ENCODE measurements around the gene FAM50A. TPM values are rescaled to one million over a fixed set of nuclear protein-coding genes. Genes with fewer than 3 reads are reported as not detected.

FAM50A gene
- total and polyA plus RNA-seq, 2 of the 4 experiments (the other 2 are of a cell fraction): 46.4 to 119 TPM

DNA sequence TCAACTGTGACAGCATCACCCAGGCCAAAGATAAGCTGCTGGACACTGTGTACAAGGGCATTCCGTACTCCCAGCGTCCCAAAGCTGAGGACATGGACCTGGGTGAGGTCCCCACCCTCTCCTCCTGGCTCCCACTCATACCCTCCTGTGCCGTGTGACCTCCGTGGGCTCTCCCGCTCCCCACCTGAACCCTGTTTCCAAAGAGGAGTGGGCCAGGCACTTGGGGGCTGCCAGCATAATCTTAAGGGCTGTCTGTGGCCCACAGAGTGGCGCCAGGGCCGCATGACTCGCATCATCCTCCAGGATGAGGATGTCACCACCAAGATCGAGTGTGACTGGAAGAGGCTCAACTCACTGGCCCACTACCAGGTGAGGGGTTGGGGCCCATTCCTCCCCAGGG lies 25.2 kb downstream of the FAM50A start:
- no peak overlapping the region for H2AK5ac ChIP-seq (ENCODE audit: low read depth, low read length)
- H3K4me3 ChIP-seq (ENCODE audit: insufficient read depth, low read depth, low read length): no peak overlapping the region
- H4K20me1 ChIP-seq (ENCODE audit: insufficient read depth, low read length): no peaks in the 10 kb centered on the region; the same call in 1 of the 2 replicates
- H2BK15ac ChIP-seq (ENCODE audit: low read depth, low read length): no peak overlapping the region
- no peak overlapping the region for H4K91ac ChIP-seq (ENCODE audit: insufficient read depth, low read depth, low read length)
- H4K8ac ChIP-seq (ENCODE audit: low read depth in 2 of 2, low read length in 2 of 2): no peak overlapping the region
- no TSS peak for BruUV-seq (replicated peaks)
- H3K27me3 ChIP-seq (ENCODE audit: control insufficient read depth, insufficient read depth, low read length): no peaks in the 10 kb centered on the region
- H2AFZ ChIP-seq (replicated peaks; ENCODE audit: low read length, poor library complexity): no peak overlapping the region
- dilution Hi-C loops (cut with HindIII; ENCODE audit: low sequenced_read_pairs, unreplicated experiment) (no loop called here), intact Hi-C loops (cut with micrococcal nuclease) (no loop called here), in situ Hi-C loops (cut with MboI; ENCODE audit: low sequenced_read_pairs) (no loop called here)
- H3K79me1 ChIP-seq (ENCODE audit: low read depth in 1 of 2, low read length in 2 of 2): no peaks in the 10 kb centered on the region
- H3K4ac ChIP-seq (ENCODE audit: low read depth, low read length): no peak overlapping the region
- H4K5ac ChIP-seq (ENCODE audit: low read depth, low read length): no peak overlapping the region
- H3K4me1 ChIP-seq (ENCODE audit: control insufficient read depth, insufficient read depth, low read length): no peaks in the 10 kb centered on the region
- no peaks in the 10 kb centered on the region for H3K9me1 ChIP-seq (ENCODE audit: insufficient read depth, low read length)
- H2BK5ac ChIP-seq (ENCODE audit: low read depth, low read length, poor library complexity, severe bottlenecking): no peak overlapping the region
- H3K56ac ChIP-seq (ENCODE audit: extremely low read depth, insufficient read depth, low read length): no peak overlapping the region
- H3K9ac ChIP-seq (ENCODE audit: low read depth, low read length): no peak overlapping the region
- DNase-seq: no peak
- H2AK9ac ChIP-seq (replicated peaks; ENCODE audit: low read depth, low read length, poor library complexity): no peak overlapping the region
- no peak overlapping the region for H3K23ac ChIP-seq (ENCODE audit: low read depth, low read length)
- ChIA-PET CTCF (no interaction called here), POLR2A (ENCODE audit: unreplicated experiment) (no interaction called here)
- H3K27ac ChIP-seq (ENCODE audit: insufficient read depth, low read length): no peak overlapping the region
- H2BK120ac ChIP-seq (ENCODE audit: low read depth, low read length): no peak overlapping the region
- no peak for ATAC-seq (ENCODE audit: low read depth)
- H3K9me3 ChIP-seq (ENCODE audit: control insufficient read depth, insufficient read depth, low read length): peaks cover 2% of the 10 kb centered on the region; the same call in 1 of the 2 replicates
- H3K14ac ChIP-seq (replicated peaks; ENCODE audit: low read depth, low read length): no peak overlapping the region
- no peak overlapping the region for H2BK20ac ChIP-seq (ENCODE audit: low read depth, low read length)
- H3K4me2 ChIP-seq (ENCODE audit: low read depth, low read length): no peak overlapping the region
- no CpG with 5 or more reads among the region's 9 CpGs for WGBS, 2 experiments (ENCODE audit: extremely low coverage in 2 of 2, insufficient read length in 1 of 2)
- no peak overlapping the region for H3K18ac ChIP-seq (ENCODE audit: low read depth, low read length)
- no peak for TF ChIP-seq NFE2L2 (IDR thresholded peaks at IDR 0.05; ENCODE audit: low read depth, low read length)
- TF ChIP-seq BHLHE40 (IDR thresholded peaks at IDR 0.05; ENCODE audit: low read depth, low read length): no peak
- TF ChIP-seq RAD21 (IDR thresholded peaks at IDR 0.05; ENCODE audit: low read length): no peak
- TF ChIP-seq, protein P1, sequence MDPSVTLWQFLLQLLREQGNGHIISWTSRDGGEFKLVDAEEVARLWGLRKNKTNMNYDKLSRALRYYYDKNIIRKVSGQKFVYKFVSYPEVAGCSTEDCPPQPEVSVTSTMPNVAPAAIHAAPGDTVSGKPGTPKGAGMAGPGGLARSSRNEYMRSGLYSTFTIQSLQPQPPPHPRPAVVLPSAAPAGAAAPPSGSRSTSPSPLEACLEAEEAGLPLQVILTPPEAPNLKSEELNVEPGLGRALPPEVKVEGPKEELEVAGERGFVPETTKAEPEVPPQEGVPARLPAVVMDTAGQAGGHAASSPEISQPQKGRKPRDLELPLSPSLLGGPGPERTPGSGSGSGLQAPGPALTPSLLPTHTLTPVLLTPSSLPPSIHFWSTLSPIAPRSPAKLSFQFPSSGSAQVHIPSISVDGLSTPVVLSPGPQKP (IDR thresholded peaks at IDR 0.05; ENCODE audit: borderline replicate concordance, low read depth, low read length): no peak
- TF ChIP-seq MAFK (IDR thresholded peaks at IDR 0.05; ENCODE audit: low read depth, low read length): no peak
- TF ChIP-seq RCOR1 (IDR thresholded peaks at IDR 0.05; ENCODE audit: insufficient replicate concordance, low read length): no peak
- TF ChIP-seq RFX5 (IDR thresholded peaks at IDR 0.05; ENCODE audit: low read depth, low read length): no peak
- TF ChIP-seq CEBPB (IDR thresholded peaks at IDR 0.05; ENCODE audit: low read depth, low read length): no peak
- TF ChIP-seq MAZ (IDR thresholded peaks at IDR 0.05; ENCODE audit: borderline replicate concordance, low read depth, low read length): no peak
- peaks cover 77% of the 10 kb centered on the region for H3K36me3 ChIP-seq (ENCODE audit: control insufficient read depth, insufficient read depth, low read length)
